ENCODE data around the gene LRRC63. TPM values are rescaled to one million over a fixed set of nuclear protein-coding genes. Genes with fewer than 3 reads are reported as not detected.

LRRC63 gene
- total RNA-seq, 1 experiment from 2014 or later: not detected

GRCh38 chr13:46195016-46195415 is 16.7 kb upstream of the LRRC63 start:
- intact Hi-C loops (cut with micrococcal nuclease; ENCODE audit: unreplicated experiment): no loop called here
- POLR2A ChIA-PET: no interaction called here
- Histone ChIP-seq H3K4me3 (ENCODE audit: low read depth, low read length) (no peak overlapping the region), H3K9me3 (no peaks in the 10 kb centered on the region), H3K4me1 (no peaks in the 10 kb centered on the region), H3K36me3 (ENCODE audit: control insufficient read depth, insufficient read depth, low read length) (no peaks in the 10 kb centered on the region), H3K27me3 (replicated peaks; ENCODE audit: control insufficient read depth, insufficient read depth, low read length) (no peaks in the 10 kb centered on the region)
- Mint-ChIP-seq H3K4me1 (ENCODE audit: low read depth, unreplicated experiment) (no peaks in the 10 kb centered on the region), H3K9me3 (ENCODE audit: unreplicated experiment) (no peaks in the 10 kb centered on the region), H3K4me3 (ENCODE audit: unreplicated experiment) (no peak overlapping the region), H3K27ac (ENCODE audit: unreplicated experiment) (no peak overlapping the region), H3K27me3 (ENCODE audit: insufficient read depth, unreplicated experiment) (peaks cover 2% of the 10 kb centered on the region), H3K36me3 (ENCODE audit: insufficient read depth, unreplicated experiment) (no peaks in the 10 kb centered on the region)
- no TSS peak for BruUV-seq (replicated peaks)
- no peak for TF ChIP-seq CTCF (IDR thresholded peaks at IDR 0.05; ENCODE audit: insufficient read depth in 1 of 2, low read depth in 1 of 2, low read length in 1 of 2, severe bottlenecking in 1 of 2, unreplicated experiment in 1 of 2)
- DNase-seq: no peak
- CTCF ChIA-PET: no interaction called here

- H3K36me3 Mint-ChIP-seq (ENCODE audit: insufficient read depth, unreplicated experiment): no peaks in the 10 kb centered on the region
- TF ChIP-seq CTCF (IDR thresholded peaks at IDR 0.05; ENCODE audit: insufficient read depth in 1 of 2, low read depth in 1 of 2, low read length in 1 of 2, severe bottlenecking in 1 of 2, unreplicated experiment in 1 of 2): no peak
- CTCF ChIA-PET: no interaction called here
- no peak overlapping the region for H3K4me3 Mint-ChIP-seq (ENCODE audit: unreplicated experiment)
- Histone ChIP-seq H3K36me3 (ENCODE audit: control insufficient read depth, insufficient read depth, low read length) (no peaks in the 10 kb centered on the region), H3K9me3 (no peaks in the 10 kb centered on the region), H3K4me1 (no peaks in the 10 kb centered on the region), H3K27me3 (replicated peaks; ENCODE audit: control insufficient read depth, insufficient read depth, low read length) (no peaks in the 10 kb centered on the region), H3K4me3 (ENCODE audit: low read depth, low read length) (no peak overlapping the region)
- H3K27ac Mint-ChIP-seq (ENCODE audit: unreplicated experiment): no peak overlapping the region
- H3K27me3 Mint-ChIP-seq (ENCODE audit: insufficient read depth, unreplicated experiment): peaks cover 2% of the 10 kb centered on the region
- POLR2A ChIA-PET: no interaction called here
- no peaks in the 10 kb centered on the region for H3K4me1 Mint-ChIP-seq (ENCODE audit: low read depth, unreplicated experiment)
- intact Hi-C loops (cut with micrococcal nuclease; ENCODE audit: unreplicated experiment): no loop called here
- H3K9me3 Mint-ChIP-seq (ENCODE audit: unreplicated experiment): no peaks in the 10 kb centered on the region
- BruUV-seq (replicated peaks): no TSS peak
- peak in 1 of 2 experiments; percentile 50 for DNase-seq
Measured at GRCh38 chr13:46197299-46198048, 14.3 kb upstream of the LRRC63 start.

- DNase-seq: no peak
- intact Hi-C loops (cut with micrococcal nuclease; ENCODE audit: unreplicated experiment): no loop called here
- TF ChIP-seq CTCF (IDR thresholded peaks at IDR 0.05; ENCODE audit: insufficient read depth in 1 of 2, low read depth in 1 of 2, low read length in 1 of 2, severe bottlenecking in 1 of 2, unreplicated experiment in 1 of 2): no peak
- POLR2A ChIA-PET: no interaction called here
- H3K4me3 Mint-ChIP-seq (ENCODE audit: unreplicated experiment): no peak overlapping the region
- H3K36me3 Mint-ChIP-seq (ENCODE audit: insufficient read depth, unreplicated experiment): no peaks in the 10 kb centered on the region
- Histone ChIP-seq H3K4me1 (no peaks in the 10 kb centered on the region), H3K4me3 (ENCODE audit: low read depth, low read length) (no peak overlapping the region), H3K36me3 (ENCODE audit: control insufficient read depth, insufficient read depth, low read length) (no peaks in the 10 kb centered on the region), H3K9me3 (no peaks in the 10 kb centered on the region), H3K27me3 (replicated peaks; ENCODE audit: control insufficient read depth, insufficient read depth, low read length) (no peaks in the 10 kb centered on the region)
- CTCF ChIA-PET: no interaction called here
- no peaks in the 10 kb centered on the region for H3K4me1 Mint-ChIP-seq (ENCODE audit: low read depth, unreplicated experiment)
- no peaks in the 10 kb centered on the region for H3K9me3 Mint-ChIP-seq (ENCODE audit: unreplicated experiment)
- no peak overlapping the region for H3K27ac Mint-ChIP-seq (ENCODE audit: unreplicated experiment)
- peaks cover 2% of the 10 kb centered on the region for H3K27me3 Mint-ChIP-seq (ENCODE audit: insufficient read depth, unreplicated experiment)
- BruUV-seq (replicated peaks): no TSS peak
Measured at GRCh38 chr13:46198696-46199193, 13.0 kb upstream of the LRRC63 start.

Data from Caco-2 (cell line).